Adrenal gland (tissue), 12 donors: ENCODE measurements around the gene ORM2. TPM values are rescaled to one million over a fixed set of nuclear protein-coding genes. Genes with fewer than 3 reads are reported as not detected.

ENCODE experiments used
- DNase-seq, 7 donors: peaks; one replicate each; pipeline ENCODE4 v3.0.0-alpha.2; 2019 to 2020
- H3K27ac ChIP-seq, 5 donors: fragments of 200-600 bp; sonication (generic) in 4 of 5; 1 replicate in 3 of 5; 2 replicates in 2 of 5; pipeline versions ENCODE4 v1.5.1 to v1.8.0; 2016 to 2020; ENCODE audit warnings: mild to moderate bottlenecking in 1 of 5
- H3K27me3 ChIP-seq: fragments of 200-600 bp; 2 replicates; pipeline ENCODE4 v1.8.0; 2021
- H3K36me3 ChIP-seq, 2 donors: fragments of 200-600 bp; replicated peaks in 1 of 2; 1 replicate in 1 of 2; 2 replicates in 1 of 2; pipeline versions ENCODE4 v1.5.1 to v1.8.0; 2018 to 2022
- H3K4me1 ChIP-seq, 2 donors: fragments of 200-600 bp; replicated peaks in 1 of 2; 1 replicate in 1 of 2; 2 replicates in 1 of 2; pipeline versions ENCODE4 v1.5.1 to v1.8.0; 2018 to 2021
- H3K4me3 ChIP-seq, 4 donors: fragments of 200-600 bp; sonication (generic) in 3 of 4; one replicate each; pipeline ENCODE4 v1.5.1; 2016 to 2018
- H3K9me3 ChIP-seq, 3 donors: fragments of 200-600 bp; sonication (generic) in 1 of 3; replicated peaks in 1 of 3; 1 replicate in 2 of 3; 2 replicates in 1 of 3; pipeline versions ENCODE4 v1.5.1 to v1.8.0; 2016 to 2021
- CTCF ChIP-seq, 6 experiments: fragments of 450-650 bp in 4 of 6; fragments of 200-600 bp in 2 of 6; sonication (generic) in 1 of 6; IDR thresholded peaks; 1 replicate in 5 of 6; 2 replicates in 1 of 6; pipeline versions ENCODE4 v1.5.1 to v1.8.0; 2016 to 2021; ENCODE audit warnings: antibody characterized with exemption in 6 of 6, mild to moderate bottlenecking in 2 of 6, moderate library complexity in 1 of 6
- POLR2A ChIP-seq, 2 donors: fragments of 450-650 bp; IDR thresholded peaks; one replicate each; pipeline ENCODE4 v1.6.1; 2017; ENCODE audit warnings: antibody characterized with exemption in 2 of 2, mild to moderate bottlenecking in 2 of 2, moderate library complexity in 1 of 2
- WGBS, 4 donors: extraction: QIAGEN DNeasy Blood & Tissue Kit in 2 of 4; methylation state at CpG; one replicate each; pipeline versions ENCODE4 v1.1.5 to v1.1.7; 2013 to 2017; 5-methylcytosine and 5-hydroxymethylcytosine counted together
- intact Hi-C, 2 donors: fragments of 100-400 bp; cut with DNase I; formaldehyde crosslinking; loops; one replicate each; pipeline versions ENCODE4 v1.14.1 to v1.15.0; 2022 to 2023
- polyA plus RNA-seq, 3 donors: library from polyadenylated mRNA; stranded (reverse); fragments of 200-250 nt in 2 of 3; fragments of 350-450 nt in 1 of 3; fragmentation: Illumina TruSeq in 1 of 3; extraction: RNeasy Lipid Tissue Mini Kit (QIAGEN cat#74804) in 1 of 3; gene quantifications; one replicate each; pipeline ENCODE4 v1.2.3, GENCODE V29; 2013 to 2014
- total RNA-seq, 9 donors: library from RNA; depleted of rRNA in 4 of 9; stranded (reverse); fragments of >200 nt in 4 of 9; fragments of 120-200 nt in 1 of 9; fragmentation: NEBNext Ultra II Directional in 1 of 9; extraction: Animal tissue kit (Norgen Biotek cat#: 25700) in 1 of 9; gene quantifications; one replicate each; pipeline versions ENCODE4 v1.1.0 to v1.2.4, GENCODE V29; 2013 to 2023
- donor health status: healthy with polysubstance abuse.
- donor health status: Bipolar disorder and iron deficiency.
- donor health status: DM: yes; HTN: yes; CAD: no.
- donor health status: DM: no; HTN: no; CAD: no.
- donor health status: DM: no; HTN: no; CAD: no.
- donor health status: DM: yes; HTN: yes; CAD: no.

Gene ORM2
- total and polyA plus RNA-seq, 12 donors = 0.60 to 16.2 (median 1.8) TPM; not detected in 3

GRCh38 chr9:114309096-114309495, 20.6 kb upstream of the ORM2 start:
- intact Hi-C loops = no loop called here
- no peak overlapping the region for H3K27ac ChIP-seq
- no peaks in the 10 kb centered on the region for H3K4me1 ChIP-seq
- DNase-seq = peak in 4 of 7 donors; percentile 5 to 44 (median 12)
- TF ChIP-seq POLR2A (IDR thresholded peaks at IDR 0.05) = no peak
- TF ChIP-seq CTCF (IDR thresholded peaks at IDR 0.05) = no peak
- no peaks in the 10 kb centered on the region for H3K27me3 ChIP-seq
- H3K4me3 ChIP-seq = no peak overlapping the region
- WGBS, 4 donors = 86 to 97% (median 95%) methylated on average over 6 to 13 of the region's 13 CpGs
- peaks cover 0 to 5% of the 10 kb centered on the region in 2 donors for H3K36me3 ChIP-seq
- no peaks in the 10 kb centered on the region for H3K9me3 ChIP-seq

DNA sequence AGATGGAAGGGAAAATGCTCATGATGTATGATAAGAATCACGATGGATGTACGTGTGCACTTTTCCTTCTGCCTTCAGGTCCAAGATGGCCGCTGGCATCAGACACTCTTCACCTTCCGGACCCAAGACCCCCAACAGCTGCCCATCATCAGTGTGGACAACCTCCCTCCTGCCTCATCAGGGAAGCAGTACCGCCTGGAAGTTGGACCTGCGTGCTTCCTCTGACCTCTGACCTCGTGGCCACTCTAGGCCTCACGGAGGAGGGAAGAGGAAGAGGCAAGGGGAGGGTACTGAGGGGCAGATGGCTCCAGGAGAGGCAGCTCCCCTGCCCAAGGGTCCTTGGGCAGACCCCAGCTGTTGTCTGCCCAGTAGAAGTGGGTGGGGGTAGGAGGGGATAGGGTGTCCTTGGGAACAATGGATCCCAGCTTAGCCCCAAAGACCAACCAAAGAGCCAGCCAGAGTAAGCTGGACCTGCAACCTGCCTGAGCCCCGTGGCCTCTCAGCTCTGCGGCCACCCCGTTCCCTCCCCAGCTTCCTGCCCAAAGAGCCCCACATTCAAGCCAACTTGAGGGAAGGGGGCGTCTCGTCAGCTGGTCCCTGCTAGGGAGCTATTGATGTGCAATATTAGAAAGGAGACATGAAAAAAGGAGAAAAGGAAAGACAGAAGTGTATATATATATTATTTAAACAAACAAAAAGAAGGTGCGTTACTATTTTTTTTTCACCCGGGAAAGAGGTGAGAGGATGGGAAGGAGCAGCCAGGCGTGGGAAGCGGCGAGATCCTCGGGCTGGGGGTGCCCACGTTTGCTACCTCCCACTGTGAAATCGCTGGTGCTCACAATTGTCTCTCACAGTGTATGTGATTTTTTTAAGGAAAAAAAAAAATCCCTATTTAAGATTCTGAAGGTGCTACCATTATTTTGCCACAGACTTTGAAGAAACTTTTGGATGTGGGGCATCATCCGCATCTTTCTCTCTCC, 18.9 kb upstream of the ORM2 start:
- no peak for TF ChIP-seq POLR2A (IDR thresholded peaks at IDR 0.05)
- no peak for TF ChIP-seq CTCF (IDR thresholded peaks at IDR 0.05)
- intact Hi-C loops = no loop called here
- no peaks in the 10 kb centered on the region for H3K4me1 ChIP-seq
- peaks cover 0 to 5% of the 10 kb centered on the region in 2 donors for H3K36me3 ChIP-seq
- WGBS, 4 donors = 87 to 90% (median 88%) methylated on average over 20 to 22 of the region's 22 CpGs
- DNase-seq = peak in 4 of 7 donors; percentile 9 to 30 (median 14)
- H3K27me3 ChIP-seq = no peaks in the 10 kb centered on the region
- no peaks in the 10 kb centered on the region for H3K9me3 ChIP-seq
- H3K4me3 ChIP-seq = no peak overlapping the region
- H3K27ac ChIP-seq = no peak overlapping the region

DNA sequence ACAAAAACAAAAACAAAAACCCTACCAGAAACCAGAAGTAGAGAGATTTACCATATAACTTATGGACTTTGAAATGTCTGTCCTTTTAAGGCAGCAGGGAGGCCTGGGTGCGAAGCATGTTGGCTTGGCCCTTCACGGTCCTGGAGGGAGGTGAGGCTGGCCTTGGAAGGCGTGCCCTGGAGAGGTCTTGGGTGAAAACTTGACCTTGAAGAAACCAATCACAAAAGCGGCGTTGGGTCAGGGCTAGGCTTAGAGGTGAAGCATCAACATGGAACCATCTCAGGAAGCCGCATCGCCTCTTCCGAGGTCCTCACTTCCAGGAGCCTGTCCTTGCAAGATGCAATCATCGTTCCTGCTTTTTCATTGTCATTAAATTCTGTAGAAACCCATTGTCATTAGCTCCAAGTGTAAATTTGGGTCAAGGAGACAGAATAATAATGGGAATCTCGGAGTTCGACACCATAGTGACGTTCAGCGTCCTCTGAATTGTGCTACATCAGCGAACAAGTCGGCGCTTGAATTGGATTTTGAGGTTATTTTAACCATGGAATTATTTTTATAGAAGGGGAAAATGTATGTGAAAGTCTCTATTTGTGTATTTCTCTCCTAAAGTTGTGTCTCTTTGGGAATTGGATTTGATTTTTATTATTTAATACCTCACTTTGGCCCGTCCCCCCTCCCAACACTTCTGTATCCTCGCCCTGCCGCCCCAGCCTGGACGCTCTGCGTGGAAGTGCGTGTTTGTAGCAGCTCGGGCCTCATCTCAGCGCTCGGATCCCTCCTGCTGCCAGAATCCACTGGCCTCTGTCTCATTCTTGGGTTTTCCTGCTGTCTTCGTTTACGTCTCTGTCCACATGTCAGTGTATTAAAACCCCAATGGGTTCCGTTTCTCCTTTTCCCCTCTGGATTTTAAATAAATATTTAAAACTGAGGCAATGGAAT, 17.8 kb upstream of the ORM2 start:
- Histone ChIP-seq H3K36me3 (peaks cover 0 to 5% of the 10 kb centered on the region in 2 donors), H3K9me3 (no peaks in the 10 kb centered on the region), H3K4me3 (no peak overlapping the region), H3K4me1 (no peaks in the 10 kb centered on the region), H3K27ac (no peak overlapping the region), H3K27me3 (no peaks in the 10 kb centered on the region)
- TF ChIP-seq POLR2A (IDR thresholded peaks at IDR 0.05) = no peak
- TF ChIP-seq CTCF (IDR thresholded peaks at IDR 0.05) = no peak
- DNase-seq = peak in 5 of 7 donors; percentile 5 to 43 (median 11)
- WGBS, 4 donors = 92 to 95% (median 93%) methylated on average over 28 of the region's 28 CpGs
- intact Hi-C loops = no loop called here

DNA sequence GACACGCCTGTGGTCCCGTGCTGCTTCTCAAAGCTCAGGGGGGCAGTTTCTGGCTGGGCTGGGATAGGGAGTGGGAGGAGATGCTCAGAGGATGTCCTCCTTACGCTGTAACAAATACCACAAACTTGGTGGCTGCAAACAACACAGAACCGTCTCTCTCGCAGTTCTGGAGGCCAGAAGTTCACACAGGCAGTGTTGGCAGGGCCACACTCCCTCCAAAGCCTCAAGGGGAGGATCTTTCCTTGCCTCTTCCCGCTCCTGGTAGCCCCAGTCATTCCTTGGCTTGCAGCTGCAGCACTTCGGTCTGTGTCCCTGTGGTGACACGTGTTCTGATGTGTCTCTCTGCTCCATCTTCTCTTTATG, 17.2 kb upstream of the ORM2 start:
- TF ChIP-seq POLR2A (IDR thresholded peaks at IDR 0.05) (no peak), CTCF (IDR thresholded peaks at IDR 0.05) (no peak)
- intact Hi-C loops = no loop called here
- 82 to 89% (median 87%) methylated on average over 8 of the region's 8 CpGs for WGBS, 4 donors
- Histone ChIP-seq H3K27ac (no peak overlapping the region), H3K36me3 (peaks cover 0 to 5% of the 10 kb centered on the region in 2 donors), H3K4me3 (no peak overlapping the region), H3K4me1 (no peaks in the 10 kb centered on the region), H3K9me3 (no peaks in the 10 kb centered on the region), H3K27me3 (no peaks in the 10 kb centered on the region)
- DNase-seq = peak in 4 of 7 donors; percentile 4 to 21 (median 6)
